Lung (tissue), 12 donors: ENCODE results near the gene SPTY2D1. TPM values are rescaled to one million over a fixed set of nuclear protein-coding genes. Genes with fewer than 3 reads are reported as not detected.
"Not testable (repeated sequence)": the region's sequence is repeated elsewhere in the genome, so short reads cannot be mapped to it uniquely, and the experiment has no call there.

Experiments used
- ATAC-seq: fragments of 200-7000 bp; cut with Tn5 transposase; one replicate; pipeline ENCODE4 v1.9.1; 2020; ENCODE audit warnings: moderate number of reproducible peaks; ENCODE audit not compliant: insufficient read depth, low FRiP score
- DNase-seq, 3 donors: peaks; one replicate each; pipeline ENCODE4 v3.0.0-alpha.2; 2013 to 2017
- H3K27ac ChIP-seq, 2 donors: one replicate each; pipeline ENCODE4 v1.5.1; 2013; ENCODE audit warnings: mild to moderate bottlenecking in 2 of 2, moderate library complexity in 2 of 2, control low read depth in 1 of 2, inconsistent platforms in 1 of 2, low read depth in 1 of 2, low read length in 1 of 2
- H3K27me3 ChIP-seq, 3 donors: one replicate each; pipeline ENCODE4 v1.5.1; 2013; ENCODE audit warnings: low read length in 2 of 3; ENCODE audit not compliant: control insufficient read depth in 3 of 3, insufficient read depth in 3 of 3
- H3K36me3 ChIP-seq, 4 donors: one replicate each; pipeline ENCODE4 v1.5.1; 2013; ENCODE audit warnings: low read length in 4 of 4, mild to moderate bottlenecking in 1 of 4, moderate library complexity in 1 of 4; ENCODE audit not compliant: control insufficient read depth in 4 of 4, insufficient read depth in 4 of 4
- H3K4me1 ChIP-seq, 5 donors: one replicate each; pipeline ENCODE4 v1.5.1; 2013; ENCODE audit warnings: low read length in 5 of 5, mild to moderate bottlenecking in 2 of 5, moderate library complexity in 1 of 5; ENCODE audit not compliant: control insufficient read depth in 5 of 5, insufficient read depth in 5 of 5
- H3K4me3 ChIP-seq: one replicate; pipeline ENCODE4 v1.5.1; 2013; ENCODE audit warnings: mild to moderate bottlenecking, control low read depth, moderate library complexity
- H3K9ac ChIP-seq, 2 donors: one replicate each; pipeline ENCODE4 v1.5.1; 2013; ENCODE audit warnings: low read length in 2 of 2, control low read depth in 1 of 2; ENCODE audit not compliant: insufficient read depth in 1 of 2
- H3K9me3 ChIP-seq, 4 donors: one replicate each; pipeline ENCODE4 v1.5.1; 2013; ENCODE audit warnings: low read length in 3 of 4, mild to moderate bottlenecking in 1 of 4, moderate library complexity in 1 of 4; ENCODE audit not compliant: control insufficient read depth in 4 of 4, insufficient read depth in 3 of 4
- WGBS, 2 donors: extraction: QIAGEN DNeasy Blood & Tissue Kit; methylation state at CpG; one replicate each; pipeline ENCODE4 v1.1.7; 2013; 5-methylcytosine and 5-hydroxymethylcytosine counted together
- polyA plus RNA-seq, 2 donors: library from polyadenylated mRNA; stranded (reverse); fragments of 200-250 nt; gene quantifications; one replicate each; pipeline ENCODE4 v1.2.1, GENCODE V29; 2013
- total RNA-seq, 2 donors: library from RNA; depleted of rRNA in 1 of 2; stranded (reverse); fragments of >200 nt in 1 of 2; gene quantifications; one replicate each; pipeline ENCODE4 v1.2.1, GENCODE V29; 2014 to 2021
- TF ChIP-seq, protein P1 (sequence below): IDR thresholded peaks from 2 replicates; pipeline ENCODE4 v1.5.1; 2012; ENCODE audit warnings: mild to moderate bottlenecking; ENCODE audit errors: control extremely low read depth, extremely low read depth
- donor health status: control.
- donor health status: control.
- donor health status: Bipolar disorder and iron deficiency.
- donor health status: healthy.
- donor health status: DM: yes; HTN: yes; CAD: no.

The SPTY2D1 gene
- total and polyA plus RNA-seq, 4 donors, result 3.9 to 21.0 (median 14.3) TPM

DNA sequence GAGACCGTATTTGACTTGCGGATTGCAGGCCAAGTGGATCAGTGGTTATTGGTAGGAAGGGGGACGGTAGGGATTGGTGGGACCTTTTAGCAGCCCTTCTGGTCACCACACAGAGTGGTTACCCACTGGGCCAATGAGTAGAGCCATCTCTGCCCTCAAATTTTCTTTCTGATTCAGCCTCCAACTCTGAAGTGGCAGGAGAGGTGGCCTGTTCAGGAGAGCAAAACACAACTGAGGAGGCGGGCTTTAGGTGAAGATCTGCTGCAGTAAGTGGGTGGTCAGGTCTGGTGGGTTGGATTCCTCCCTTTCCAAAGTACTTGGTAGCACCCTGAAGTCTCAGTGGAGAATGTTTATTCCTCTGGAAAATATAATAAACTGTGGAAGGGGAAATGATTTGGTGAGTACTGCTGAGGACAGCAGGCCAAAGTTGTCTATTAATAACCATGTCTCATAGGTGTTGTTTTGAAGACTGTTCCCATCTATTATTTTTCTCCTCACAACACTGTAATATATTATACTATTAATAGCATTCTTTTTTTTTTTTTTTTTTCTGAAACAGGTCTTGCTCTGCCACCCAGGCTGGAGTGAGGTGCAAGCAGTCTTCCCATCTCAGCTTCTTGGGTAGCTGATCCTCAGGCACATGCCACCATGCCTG, 33.1 kb downstream of the SPTY2D1 start:
- no peak overlapping the region for H3K27ac ChIP-seq
- no peak for ATAC-seq

DNA sequence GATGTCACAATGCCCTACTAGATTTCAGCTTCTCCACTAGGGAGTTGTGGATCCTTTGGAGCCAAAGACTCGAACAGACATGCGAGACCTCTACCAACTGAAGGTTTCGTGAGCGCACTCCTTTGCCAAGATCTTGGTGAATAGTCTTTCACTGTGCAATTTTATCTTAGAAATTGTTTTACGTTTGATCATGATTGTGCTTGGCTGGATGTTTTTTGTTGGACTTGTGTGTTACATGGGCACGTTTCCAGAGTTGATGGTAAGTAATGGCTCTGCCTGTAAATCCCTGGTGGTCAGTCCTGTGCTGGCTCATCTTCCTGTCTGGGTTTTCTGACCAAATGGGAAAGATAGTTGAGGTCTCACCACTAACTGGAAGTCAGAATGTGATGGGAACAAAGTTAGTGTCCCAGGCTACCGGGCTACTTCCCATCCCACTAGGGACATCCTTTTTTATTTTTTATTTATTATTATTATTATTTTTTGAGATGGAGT, 34.4 kb downstream of the SPTY2D1 start, which contains the start of gene MISFA:
MISFA (plus strand) TSS at position 51 of the 492 bp plus-strand sequence; CDS start at position 191, 140 bp downstream.
- Histone ChIP-seq H3K9ac (no peak within 1 kb of the TSS), H3K4me1 (peaks cover 0 to 2% (median 0%) of the 10 kb centered on the region in 5 donors), H3K27me3 (no peaks in the 10 kb centered on the region), H3K9me3 (no peaks in the 10 kb centered on the region), H3K36me3 (peaks cover 0 to 14% (median 6%) of the 10 kb centered on the region in 4 donors), H3K27ac (no peak within 1 kb of the TSS), H3K4me3 (no peak within 1 kb of the TSS)
- TF ChIP-seq, protein P1, sequence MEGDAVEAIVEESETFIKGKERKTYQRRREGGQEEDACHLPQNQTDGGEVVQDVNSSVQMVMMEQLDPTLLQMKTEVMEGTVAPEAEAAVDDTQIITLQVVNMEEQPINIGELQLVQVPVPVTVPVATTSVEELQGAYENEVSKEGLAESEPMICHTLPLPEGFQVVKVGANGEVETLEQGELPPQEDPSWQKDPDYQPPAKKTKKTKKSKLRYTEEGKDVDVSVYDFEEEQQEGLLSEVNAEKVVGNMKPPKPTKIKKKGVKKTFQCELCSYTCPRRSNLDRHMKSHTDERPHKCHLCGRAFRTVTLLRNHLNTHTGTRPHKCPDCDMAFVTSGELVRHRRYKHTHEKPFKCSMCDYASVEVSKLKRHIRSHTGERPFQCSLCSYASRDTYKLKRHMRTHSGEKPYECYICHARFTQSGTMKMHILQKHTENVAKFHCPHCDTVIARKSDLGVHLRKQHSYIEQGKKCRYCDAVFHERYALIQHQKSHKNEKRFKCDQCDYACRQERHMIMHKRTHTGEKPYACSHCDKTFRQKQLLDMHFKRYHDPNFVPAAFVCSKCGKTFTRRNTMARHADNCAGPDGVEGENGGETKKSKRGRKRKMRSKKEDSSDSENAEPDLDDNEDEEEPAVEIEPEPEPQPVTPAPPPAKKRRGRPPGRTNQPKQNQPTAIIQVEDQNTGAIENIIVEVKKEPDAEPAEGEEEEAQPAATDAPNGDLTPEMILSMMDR, result no peak
- 93 to 97% methylated on average over 7 of the region's 7 CpGs for WGBS, 2 donors
- DNase-seq (no peak), ATAC-seq (no peak)

More for the DNA sequence above, 33.1 kb downstream of the SPTY2D1 start:
- peaks cover 2 to 7% (median 4%) of the 10 kb centered on the region in 4 donors for H3K36me3 ChIP-seq
- DNase-seq, result no peak
- no peaks in the 10 kb centered on the region for H3K27me3 ChIP-seq
- peaks cover 0 to 2% (median 0%) of the 10 kb centered on the region in 5 donors for H3K4me1 ChIP-seq
- no peaks in the 10 kb centered on the region for H3K9me3 ChIP-seq
- TF ChIP-seq, protein P1, result no peak
- no peak overlapping the region for H3K4me3 ChIP-seq
- no peak overlapping the region for H3K9ac ChIP-seq
- 93% methylated on average over 4 of the region's 4 CpGs for WGBS, 2 donors

DNA sequence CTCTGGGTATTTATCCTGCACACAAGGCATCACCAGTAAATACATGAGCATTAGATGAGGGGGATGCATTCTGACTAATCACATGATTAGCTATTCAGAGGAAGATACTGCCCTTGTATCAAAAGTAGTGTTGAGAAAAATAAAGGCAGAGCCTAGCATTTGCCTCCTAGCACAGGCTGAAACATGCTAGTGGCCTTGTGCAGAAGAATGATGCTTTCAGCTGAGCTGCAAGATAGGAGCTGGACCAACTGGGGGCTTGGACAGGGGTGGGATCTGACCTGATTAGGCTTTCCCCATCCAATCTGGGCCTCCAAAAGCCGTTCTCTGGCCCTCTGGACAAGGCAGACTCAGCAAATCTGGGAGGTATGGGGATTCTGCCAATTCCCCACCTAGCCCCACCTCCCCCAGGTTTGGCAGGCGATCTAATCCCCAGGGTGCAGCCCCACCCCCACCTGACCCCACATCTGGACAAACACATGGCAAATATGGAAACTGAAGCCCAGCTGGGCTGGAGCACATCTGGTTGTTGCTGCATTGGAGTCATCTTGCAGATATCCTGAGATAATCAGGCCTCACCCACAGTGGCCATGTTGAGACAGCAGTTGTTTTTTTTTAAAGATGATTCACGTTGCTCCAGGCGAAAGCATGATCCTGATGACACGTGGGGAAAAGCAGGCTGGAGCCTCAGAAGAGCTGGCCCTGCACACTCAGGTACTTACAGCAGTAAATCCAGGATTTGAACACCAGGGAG, 39.0 kb downstream of the SPTY2D1 start:
- ATAC-seq (no peak), DNase-seq (no peak)
- H3K9ac ChIP-seq, result no peak overlapping the region
- no peaks in the 10 kb centered on the region for H3K27me3 ChIP-seq
- H3K9me3 ChIP-seq, result no peaks in the 10 kb centered on the region
- peaks cover 0 to 14% (median 7%) of the 10 kb centered on the region in 4 donors for H3K36me3 ChIP-seq
- no peak overlapping the region for H3K4me3 ChIP-seq
- H3K4me1 ChIP-seq, result peaks cover 0 to 10% (median 3%) of the 10 kb centered on the region in 5 donors
- TF ChIP-seq, protein P1, result no peak
- WGBS, 2 donors, result 71 to 83% methylated on average over 5 of the region's 5 CpGs
- no peak overlapping the region for H3K27ac ChIP-seq

DNA sequence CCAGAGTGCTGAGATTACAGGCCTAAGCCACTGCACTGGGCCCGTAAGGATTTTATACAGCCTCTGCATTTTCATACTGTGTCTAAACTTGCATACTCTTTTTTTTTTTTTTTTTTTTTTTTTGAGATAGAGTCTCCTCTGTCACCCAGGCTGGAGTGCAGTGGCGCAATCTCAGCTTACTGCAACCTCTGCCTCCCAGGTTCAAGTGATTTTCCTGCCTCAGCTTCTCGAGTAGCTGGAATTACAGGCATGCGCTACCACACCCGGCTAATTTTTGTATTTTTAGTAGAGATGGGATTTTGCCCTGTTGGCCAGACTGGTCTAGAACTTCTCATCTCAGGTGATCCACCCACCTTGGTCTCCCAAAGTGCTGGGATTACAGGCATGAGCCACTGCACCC, 40.1 kb downstream of the SPTY2D1 start:
- ATAC-seq, H3K27me3 ChIP-seq, H3K27ac ChIP-seq, DNase-seq, H3K9ac ChIP-seq, H3K9me3 ChIP-seq, H3K4me3 ChIP-seq: not testable (repeated sequence)
- H3K4me1 ChIP-seq, result peaks cover 3 to 20% (median 13%) of the 10 kb centered on the region in 5 donors
- 63 to 88% methylated on average over 5 of the region's 5 CpGs for WGBS, 2 donors
- peaks cover 0 to 14% (median 7%) of the 10 kb centered on the region in 4 donors for H3K36me3 ChIP-seq
